Measurements from ENCODE around the gene RLN3.

RLN3 gene

GRCh38 chr19:14059093-14059480, 31.1 kb downstream of the RLN3 start:
- no peak for TF ChIP-seq REST (IDR thresholded peaks at IDR 0.05; ENCODE audit: insufficient replicate concordance, low read depth)
- TF ChIP-seq CTCF (IDR thresholded peaks at IDR 0.05; ENCODE audit: insufficient read depth, low read length): peak; percentile 67
- no peak for TF ChIP-seq SPI1 (IDR thresholded peaks at IDR 0.05; ENCODE audit: borderline replicate concordance, low read depth)
- Histone ChIP-seq H3K27ac (replicated peaks) (no peak overlapping the region), H3K27me3 (ENCODE audit: insufficient read depth, poor library complexity, severe bottlenecking) (peaks cover 26% of the 10 kb centered on the region), H3K4me3 (replicated peaks; ENCODE audit: insufficient read depth, low read length) (no peak overlapping the region)
- DNase-seq (ENCODE audit: low read depth in 1 of 2, low spot score in 1 of 2): no peak

- H3K27me3 ChIP-seq (ENCODE audit: insufficient read depth, poor library complexity, severe bottlenecking): peaks cover 26% of the 10 kb centered on the region
- no peak for TF ChIP-seq GABPA (IDR thresholded peaks at IDR 0.05; ENCODE audit: low read depth)
- TF ChIP-seq POLR2AphosphoS5 (IDR thresholded peaks at IDR 0.05; ENCODE audit: low read depth): no peak
- no peak for TF ChIP-seq SPI1 (IDR thresholded peaks at IDR 0.05; ENCODE audit: borderline replicate concordance, low read depth)
- TF ChIP-seq CTCF (IDR thresholded peaks at IDR 0.05; ENCODE audit: insufficient read depth, low read length): no peak
- DNase-seq (ENCODE audit: low read depth in 1 of 2, low spot score in 1 of 2): no peak
- no peak overlapping the region for H3K4me3 ChIP-seq (replicated peaks; ENCODE audit: insufficient read depth, low read length)
- H3K27ac ChIP-seq (replicated peaks): no peak overlapping the region
These were observed 31.8 kb downstream of the RLN3 start for GRCh38 chr19:14059652-14060155.

GRCh38 chr19:14061081-14061749, 33.3 kb downstream of the RLN3 start:
- Histone ChIP-seq H3K4me3 (replicated peaks; ENCODE audit: insufficient read depth, low read length) (no peak overlapping the region), H3K27ac (replicated peaks) (no peak overlapping the region), H3K27me3 (ENCODE audit: insufficient read depth, poor library complexity, severe bottlenecking) (peaks cover 22% of the 10 kb centered on the region)
- no peak for DNase-seq (ENCODE audit: low read depth in 1 of 2, low spot score in 1 of 2)
- TF ChIP-seq REST (IDR thresholded peaks at IDR 0.05; ENCODE audit: insufficient replicate concordance, low read depth): no peak

- no peak for DNase-seq (ENCODE audit: low read depth in 1 of 2, low spot score in 1 of 2)
- H3K27ac ChIP-seq (replicated peaks): no peak within 1 kb of the TSS
- TF ChIP-seq SPI1 (IDR thresholded peaks at IDR 0.05; ENCODE audit: borderline replicate concordance, low read depth) (no peak), GABPA (IDR thresholded peaks at IDR 0.05; ENCODE audit: low read depth) (no peak), REST (IDR thresholded peaks at IDR 0.05; ENCODE audit: insufficient replicate concordance, low read depth) (no peak), CTCF (IDR thresholded peaks at IDR 0.05; ENCODE audit: insufficient read depth, low read length) (no peak), POLR2AphosphoS5 (IDR thresholded peaks at IDR 0.05; ENCODE audit: low read depth) (no peak)
- no peak within 1 kb of the TSS for H3K4me3 ChIP-seq (replicated peaks; ENCODE audit: insufficient read depth, low read length)
- H3K27me3 ChIP-seq (ENCODE audit: insufficient read depth, poor library complexity, severe bottlenecking): peaks cover 19% of the 10 kb centered on the region
These were observed 34.0 kb downstream of the RLN3 start, which contains the start of gene PALM3 for GRCh38 chr19:14061751-14062557. Gene PALM3, minus strand, starts transcription at chr19:14062076. Its CDS starts 96 bp downstream, at chr19:14061980.
